BLaER1 (cell line): ENCODE results near the gene GAD1.
A peak's percentile ranks its signal among the peaks of the same experiment; 100 is the strongest.

Source experiments
- H3K27ac ChIP-seq: shearing (Covaris generic); formaldehyde crosslinking; 2 replicates; pipeline ENCODE4 v1.8.1; 2022
- H3K27me3 ChIP-seq: shearing (Covaris generic); formaldehyde crosslinking; 2 replicates; pipeline ENCODE4 v1.8.1; 2022
- H3K36me3 ChIP-seq: shearing (Covaris generic); formaldehyde crosslinking; 2 replicates; pipeline ENCODE4 v1.8.1; 2022
- H3K4me1 ChIP-seq: shearing (Covaris generic); formaldehyde crosslinking; 2 replicates; pipeline ENCODE4 v1.8.1; 2022
- H3K4me2 ChIP-seq: shearing (Covaris generic); formaldehyde crosslinking; 2 replicates; pipeline ENCODE4 v1.8.1; 2022
- H3K4me3 ChIP-seq: shearing (Covaris generic); formaldehyde crosslinking; 2 replicates; pipeline ENCODE4 v1.8.1; 2022
- H3K9ac ChIP-seq: shearing (Covaris generic); formaldehyde crosslinking; 2 replicates; pipeline ENCODE4 v1.8.1; 2022
- H3K9me3 ChIP-seq: shearing (Covaris generic); formaldehyde crosslinking; 2 replicates; pipeline ENCODE4 v1.8.1; 2022
- H4K20me1 ChIP-seq: shearing (Covaris generic); formaldehyde crosslinking; 2 replicates; pipeline ENCODE4 v1.8.1; 2022
- Cebpa-rat ChIP-seq: shearing (Covaris generic); IDR thresholded peaks from 2 replicates; pipeline ENCODE4 v1.8.1; 2022

The GAD1 gene

GRCh38 chr2:170869036-170869435, 52.3 kb downstream of the GAD1 start:
- Histone ChIP-seq H3K27ac (no peak overlapping the region), H4K20me1 (no peaks in the 10 kb centered on the region), H3K4me2 (no peak overlapping the region), H3K27me3 (no peaks in the 10 kb centered on the region), H3K4me3 (no peak overlapping the region), H3K9me3 (no peaks in the 10 kb centered on the region), H3K9ac (no peak overlapping the region), H3K4me1 (peaks cover 16% of the 10 kb centered on the region), H3K36me3 (no peaks in the 10 kb centered on the region)
- no peak for TF ChIP-seq Cebpa-rat

DNA sequence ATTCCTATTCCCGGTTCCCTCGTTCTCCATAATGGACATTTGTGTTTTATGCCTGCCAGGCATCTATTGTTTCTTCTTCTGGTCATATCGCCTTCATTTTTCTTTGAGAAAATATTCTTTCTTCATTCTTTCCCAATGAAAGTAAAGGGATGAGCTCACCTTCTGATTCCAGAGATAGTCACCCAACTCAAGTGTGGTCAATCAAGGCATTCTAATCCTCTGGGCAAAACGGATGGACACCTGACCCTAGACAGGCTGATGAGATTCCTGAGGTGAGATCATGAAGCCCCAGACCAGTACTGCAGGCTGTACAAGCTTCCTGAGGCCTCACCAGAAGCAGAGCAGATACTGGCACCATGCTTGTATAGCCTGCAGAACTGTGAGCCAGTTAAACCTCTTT, 52.8 kb downstream of the GAD1 start:
- Histone ChIP-seq H3K4me1 (peaks cover 16% of the 10 kb centered on the region), H3K9me3 (no peaks in the 10 kb centered on the region), H3K36me3 (no peaks in the 10 kb centered on the region), H3K27ac (no peak overlapping the region), H4K20me1 (no peaks in the 10 kb centered on the region), H3K27me3 (no peaks in the 10 kb centered on the region), H3K9ac (no peak overlapping the region), H3K4me2 (no peak overlapping the region), H3K4me3 (no peak overlapping the region)
- no peak for TF ChIP-seq Cebpa-rat

- 0 out of 2 replicates have a peak overlapping the region, but pooled peaks have one; percentile 40 for H3K9ac ChIP-seq
- peak overlapping the region; percentile 59 for H3K4me2 ChIP-seq
- H4K20me1 ChIP-seq: no peaks in the 10 kb centered on the region
- TF ChIP-seq Cebpa-rat: no peak
- no peaks in the 10 kb centered on the region for H3K36me3 ChIP-seq
- no peaks in the 10 kb centered on the region for H3K9me3 ChIP-seq
- no peaks in the 10 kb centered on the region for H3K27me3 ChIP-seq
- peak overlapping the region; percentile 67 for H3K27ac ChIP-seq
- H3K4me3 ChIP-seq: no peak overlapping the region
- peaks cover 18% of the 10 kb centered on the region for H3K4me1 ChIP-seq
These were observed 56.5 kb downstream of the GAD1 start for GRCh38 chr2:170873035-170873692.

DNA sequence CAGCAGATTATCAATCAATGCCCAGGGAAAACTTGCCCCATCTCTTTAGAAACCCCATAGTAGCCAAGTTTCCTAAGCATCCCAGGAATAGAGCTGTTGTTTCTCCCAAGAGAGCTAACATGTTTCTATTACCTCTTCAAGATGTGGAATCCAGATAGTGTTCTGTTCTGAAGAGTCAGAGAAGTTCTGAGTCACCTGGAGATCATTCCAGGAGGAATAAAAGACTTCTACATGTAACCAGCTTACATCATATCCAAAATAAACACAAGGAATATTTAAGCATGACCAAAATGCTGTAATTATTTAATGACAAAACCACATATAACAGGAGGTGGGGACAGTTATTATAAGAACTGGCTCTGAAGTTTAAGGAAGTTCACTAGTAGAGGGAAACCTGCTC, 61.4 kb downstream of the GAD1 start:
- Histone ChIP-seq H3K4me3 (no peak overlapping the region), H3K27ac (no peak overlapping the region; the same call in 1 of the 2 replicates), H3K9ac (no peak overlapping the region), H3K4me2 (peak overlapping the region; percentile 43), H4K20me1 (no peaks in the 10 kb centered on the region), H3K27me3 (no peaks in the 10 kb centered on the region), H3K9me3 (no peaks in the 10 kb centered on the region), H3K4me1 (peaks cover 11% of the 10 kb centered on the region), H3K36me3 (no peaks in the 10 kb centered on the region)
- no peak for TF ChIP-seq Cebpa-rat

DNA sequence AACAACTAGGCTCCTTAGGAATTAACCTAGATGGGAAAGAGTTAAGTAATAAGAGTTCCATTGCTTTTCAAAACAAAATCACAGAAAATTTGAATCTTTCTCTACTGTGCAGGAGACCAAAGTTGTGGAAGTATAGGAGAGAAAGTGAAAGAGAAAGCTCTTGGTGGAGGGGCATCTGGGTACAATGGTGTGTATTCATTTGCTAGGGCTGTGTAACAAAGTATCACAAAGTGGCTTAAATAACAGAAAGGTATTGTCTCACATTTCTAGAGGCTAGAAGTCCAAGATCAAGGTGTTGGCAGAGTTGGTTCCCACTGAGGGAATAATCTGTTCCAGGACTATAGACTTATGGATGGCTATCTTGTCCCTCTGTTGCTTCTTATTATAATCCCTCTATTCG, 61.8 kb downstream of the GAD1 start:
- Histone ChIP-seq H3K9me3 (no peaks in the 10 kb centered on the region), H4K20me1 (no peaks in the 10 kb centered on the region), H3K9ac (no peak overlapping the region), H3K36me3 (no peaks in the 10 kb centered on the region), H3K27me3 (no peaks in the 10 kb centered on the region), H3K4me3 (no peak overlapping the region), H3K27ac (no peak overlapping the region; the same call in 1 of the 2 replicates), H3K4me1 (peaks cover 7% of the 10 kb centered on the region; the same call in 1 of the 2 replicates), H3K4me2 (peak overlapping the region; percentile 43)
- no peak for TF ChIP-seq Cebpa-rat

DNA sequence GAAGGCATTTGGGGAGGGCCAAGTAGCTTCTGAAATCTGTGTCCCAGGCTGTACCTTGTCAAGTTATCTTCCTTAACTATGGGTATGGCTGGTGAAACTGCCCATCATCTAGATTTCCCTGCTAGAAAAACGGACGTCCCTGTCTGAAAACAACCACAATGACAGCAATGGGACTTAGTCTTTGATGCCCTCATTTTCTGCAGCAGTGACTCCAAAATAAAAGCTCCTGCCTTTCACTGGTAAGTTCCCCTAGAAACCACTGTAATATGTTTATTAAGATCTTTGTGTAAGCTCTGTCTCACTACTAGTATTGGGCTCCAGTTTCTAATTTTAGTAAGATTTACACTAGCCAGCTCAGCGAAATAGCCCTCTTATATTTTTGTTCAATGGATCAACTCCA, 65.2 kb downstream of the GAD1 start:
- no peak for TF ChIP-seq Cebpa-rat
- no peak overlapping the region for H3K9ac ChIP-seq
- H3K36me3 ChIP-seq: no peaks in the 10 kb centered on the region
- no peaks in the 10 kb centered on the region for H3K27me3 ChIP-seq
- H3K4me3 ChIP-seq: no peak overlapping the region
- H3K4me1 ChIP-seq: peaks cover 5% of the 10 kb centered on the region; the same call in 1 of the 2 replicates
- no peaks in the 10 kb centered on the region for H4K20me1 ChIP-seq
- H3K4me2 ChIP-seq: no peak overlapping the region
- no peak overlapping the region for H3K27ac ChIP-seq
- no peaks in the 10 kb centered on the region for H3K9me3 ChIP-seq

DNA sequence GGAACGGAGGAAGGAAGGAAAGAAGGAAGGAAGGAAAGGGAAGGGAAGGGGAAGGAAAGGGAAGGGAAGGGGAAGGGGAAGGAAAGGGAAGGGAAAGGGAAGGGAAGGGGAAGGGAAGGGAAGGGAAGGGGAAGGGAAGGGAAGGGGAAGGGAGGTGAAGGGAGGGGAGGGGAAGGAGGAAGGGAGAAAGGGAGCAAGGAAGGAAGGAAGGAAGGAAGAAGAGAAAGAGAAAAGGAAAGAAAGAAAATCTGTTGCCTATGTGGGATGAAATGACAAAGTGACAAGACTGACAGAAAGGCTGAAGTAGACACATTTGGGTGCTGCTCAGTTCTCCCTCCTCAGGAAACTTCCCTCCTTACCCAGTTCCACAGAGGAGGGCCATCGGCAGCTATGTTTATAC, 66.1 kb downstream of the GAD1 start:
- Histone ChIP-seq H3K4me2 (no peak overlapping the region), H3K9ac (no peak overlapping the region), H3K36me3 (no peaks in the 10 kb centered on the region), H4K20me1 (no peaks in the 10 kb centered on the region), H3K9me3 (no peaks in the 10 kb centered on the region), H3K27me3 (no peaks in the 10 kb centered on the region), H3K4me1 (peaks cover 5% of the 10 kb centered on the region; the same call in 1 of the 2 replicates), H3K4me3 (no peak overlapping the region), H3K27ac (no peak overlapping the region)
- TF ChIP-seq Cebpa-rat: no peak

DNA sequence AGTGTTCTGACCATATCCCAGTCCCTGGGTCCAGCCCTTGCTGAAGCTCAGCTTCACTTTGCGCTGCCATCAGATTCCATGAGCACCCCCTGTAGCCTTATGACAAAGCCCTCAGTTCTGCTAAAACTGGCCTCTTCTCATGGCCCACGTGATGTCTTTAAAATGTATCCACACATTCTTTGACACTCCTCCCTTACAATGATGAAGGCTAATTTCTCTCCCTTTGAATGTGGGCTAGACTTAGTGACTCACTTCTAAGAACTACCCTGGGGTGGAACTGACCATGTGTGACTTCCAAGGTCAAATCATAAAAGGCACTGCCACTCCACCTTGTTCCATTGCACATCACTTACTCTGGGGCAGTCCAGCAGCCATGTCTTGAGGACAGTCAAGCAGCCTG, 67.0 kb downstream of the GAD1 start:
- Histone ChIP-seq H3K27me3 (no peaks in the 10 kb centered on the region), H3K4me3 (no peak overlapping the region), H3K27ac (no peak overlapping the region), H3K4me1 (no peaks in the 10 kb centered on the region), H3K36me3 (no peaks in the 10 kb centered on the region), H4K20me1 (no peaks in the 10 kb centered on the region), H3K9ac (no peak overlapping the region), H3K4me2 (no peak overlapping the region), H3K9me3 (no peaks in the 10 kb centered on the region)
- no peak for TF ChIP-seq Cebpa-rat

DNA sequence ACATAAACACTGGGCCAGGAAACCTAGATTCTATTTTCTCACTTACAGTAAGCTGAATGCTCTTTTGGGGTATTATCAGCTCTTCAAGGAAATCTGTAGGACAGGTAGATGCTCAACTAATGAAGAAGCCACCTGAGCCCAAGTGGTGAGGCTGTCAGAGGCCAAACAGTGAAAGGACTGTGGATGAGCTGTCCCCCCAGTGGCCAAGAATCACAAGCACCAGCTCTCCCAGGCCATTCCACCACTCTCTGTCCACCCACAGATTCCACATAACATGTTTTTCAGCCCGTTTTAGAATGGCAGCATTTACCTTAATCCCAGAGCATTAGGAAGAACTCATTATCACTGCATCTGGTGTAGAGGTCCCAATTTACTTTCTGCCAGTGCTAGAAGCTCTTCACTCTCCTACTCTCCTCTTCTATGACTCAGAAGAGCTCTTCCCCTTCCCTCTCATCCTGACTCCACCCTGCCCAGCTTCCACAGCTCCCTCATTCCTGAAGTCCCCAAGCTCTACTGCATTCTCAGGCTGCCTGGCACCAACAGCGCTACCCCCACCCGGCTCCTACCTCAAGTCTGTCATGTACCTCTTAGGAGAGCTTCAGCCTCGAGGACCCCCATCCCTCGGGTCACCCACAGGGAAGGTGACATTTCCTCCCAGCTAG, 68.6 kb downstream of the GAD1 start:
- Histone ChIP-seq H3K4me3 (no peak overlapping the region), H3K4me2 (no peak overlapping the region), H3K36me3 (no peaks in the 10 kb centered on the region), H3K9me3 (no peaks in the 10 kb centered on the region), H3K27me3 (no peaks in the 10 kb centered on the region), H4K20me1 (no peaks in the 10 kb centered on the region), H3K4me1 (no peaks in the 10 kb centered on the region), H3K27ac (no peak overlapping the region), H3K9ac (no peak overlapping the region)
- TF ChIP-seq Cebpa-rat: no peak

DNA sequence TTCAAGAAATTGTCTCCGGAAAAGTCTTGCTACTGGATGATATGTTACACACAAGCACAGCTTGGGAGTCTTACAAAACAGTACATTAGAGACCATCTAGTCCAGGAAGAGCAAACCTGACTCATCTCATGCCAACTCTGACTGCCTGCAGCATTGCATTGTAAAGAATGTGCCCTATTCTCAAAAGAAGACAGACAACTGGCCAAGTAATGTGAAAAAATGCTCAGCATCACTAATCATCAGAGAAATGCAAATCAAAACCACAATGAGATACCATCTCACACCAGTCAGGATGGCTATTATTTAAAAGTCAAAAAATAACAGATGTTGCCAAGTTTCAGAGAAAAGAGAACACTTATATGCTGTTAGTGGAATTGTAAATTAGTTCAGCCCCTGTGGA, 69.7 kb downstream of the GAD1 start:
- H3K4me1 ChIP-seq: no peaks in the 10 kb centered on the region

More for the DNA sequence above, 69.7 kb downstream of the GAD1 start:
- H3K9ac ChIP-seq: no peak overlapping the region
- no peak overlapping the region for H3K27ac ChIP-seq
- TF ChIP-seq Cebpa-rat: no peak
- H3K4me3 ChIP-seq: no peak overlapping the region
- no peaks in the 10 kb centered on the region for H4K20me1 ChIP-seq
- H3K4me2 ChIP-seq: no peak overlapping the region
- H3K9me3 ChIP-seq: no peaks in the 10 kb centered on the region
- H3K36me3 ChIP-seq: no peaks in the 10 kb centered on the region
- no peaks in the 10 kb centered on the region for H3K27me3 ChIP-seq
